Measurements from ENCODE around the gene STK24.

GRCh38 chr13:98474761-98475160 is 102.1 kb downstream of the STK24 start:
- TF ChIP-seq, protein P1, sequence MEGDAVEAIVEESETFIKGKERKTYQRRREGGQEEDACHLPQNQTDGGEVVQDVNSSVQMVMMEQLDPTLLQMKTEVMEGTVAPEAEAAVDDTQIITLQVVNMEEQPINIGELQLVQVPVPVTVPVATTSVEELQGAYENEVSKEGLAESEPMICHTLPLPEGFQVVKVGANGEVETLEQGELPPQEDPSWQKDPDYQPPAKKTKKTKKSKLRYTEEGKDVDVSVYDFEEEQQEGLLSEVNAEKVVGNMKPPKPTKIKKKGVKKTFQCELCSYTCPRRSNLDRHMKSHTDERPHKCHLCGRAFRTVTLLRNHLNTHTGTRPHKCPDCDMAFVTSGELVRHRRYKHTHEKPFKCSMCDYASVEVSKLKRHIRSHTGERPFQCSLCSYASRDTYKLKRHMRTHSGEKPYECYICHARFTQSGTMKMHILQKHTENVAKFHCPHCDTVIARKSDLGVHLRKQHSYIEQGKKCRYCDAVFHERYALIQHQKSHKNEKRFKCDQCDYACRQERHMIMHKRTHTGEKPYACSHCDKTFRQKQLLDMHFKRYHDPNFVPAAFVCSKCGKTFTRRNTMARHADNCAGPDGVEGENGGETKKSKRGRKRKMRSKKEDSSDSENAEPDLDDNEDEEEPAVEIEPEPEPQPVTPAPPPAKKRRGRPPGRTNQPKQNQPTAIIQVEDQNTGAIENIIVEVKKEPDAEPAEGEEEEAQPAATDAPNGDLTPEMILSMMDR (IDR thresholded peaks at IDR 0.05; ENCODE audit: insufficient read depth, low read length, poor library complexity, severe bottlenecking), result no peak
- no peak for TF ChIP-seq EZH2phosphoT487 (conservative IDR thresholded peaks at IDR 0.05; ENCODE audit: low read length)

Measured in SU-DHL-6 (cell line).